H1 (cell line): ENCODE data around the gene SFT2D1. TPM values are rescaled to one million over a fixed set of nuclear protein-coding genes. Genes with fewer than 3 reads are reported as not detected.

Source experiments
- CTCF ChIA-PET: fragments of 300-600 bp; sonication (Branson Sonifier 250); formaldehyde crosslinking; loops from one replicate; lab custom pipeline; 2021; ENCODE audit not compliant: partially characterized antibody; lab: Charles Lee
- POLR2A ChIA-PET: fragments of 300-600 bp; sonication (Branson Sonifier 250); formaldehyde crosslinking; loops from one replicate; lab custom pipeline; 2021; ENCODE audit warnings: inconsistent platforms; ENCODE audit not compliant: partially characterized antibody; lab: Charles Lee
- DNase-seq, 2 experiments: peaks; one replicate each; pipeline versions ENCODE4 v3.0.0 to v3.0.0-alpha.2; 2010 to 2022; ENCODE audit warnings: low spot score in 2 of 2, low read depth in 1 of 2, mixed read lengths in 1 of 2
- FAIRE-seq: peaks from 2 replicates; lab custom pipeline; 2011; peaks lifted over from hg19 to GRCh38; lab: Jason Lieb, UNC
- H2AFZ ChIP-seq: 2 replicates; pipeline ENCODE4 v1.8.1; 2012; ENCODE audit warnings: low read length, inconsistent platforms
- H2AK5ac ChIP-seq: 2 replicates; pipeline ENCODE4 v1.6.1; 2013; ENCODE audit warnings: low read depth, low read length
- H2BK120ac ChIP-seq: replicated peaks from 2 replicates; pipeline ENCODE3; 2013; ENCODE audit warnings: low read depth, low read length, inconsistent platforms
- H2BK12ac ChIP-seq: 2 replicates; pipeline ENCODE4 v1.6.1; 2013; ENCODE audit warnings: low read depth, low read length
- H2BK15ac ChIP-seq: 2 replicates; pipeline ENCODE4 v1.6.1; 2013; ENCODE audit warnings: low read length
- H2BK20ac ChIP-seq: 2 replicates; pipeline ENCODE4 v1.6.1; 2013; ENCODE audit warnings: low read length
- H2BK5ac ChIP-seq: 2 replicates; pipeline ENCODE4 v1.6.1; 2013; ENCODE audit warnings: low read depth, low read length
- H3K14ac ChIP-seq: 2 replicates; pipeline ENCODE4 v1.6.1; 2013; ENCODE audit warnings: inconsistent platforms; ENCODE audit not compliant: insufficient read length
- H3K18ac ChIP-seq: 2 replicates; pipeline ENCODE4 v1.6.1; 2013; ENCODE audit warnings: low read length; ENCODE audit errors: extremely low read depth
- H3K23ac ChIP-seq: 2 replicates; pipeline ENCODE4 v1.6.1; 2013; ENCODE audit warnings: inconsistent platforms; ENCODE audit not compliant: insufficient read length
- H3K23me2 ChIP-seq: 2 replicates; pipeline ENCODE4 v1.6.1; 2013; ENCODE audit warnings: low read depth, low read length
- H3K27ac ChIP-seq: 2 replicates; pipeline ENCODE4 v1.6.1; 2011; ENCODE audit warnings: low read depth, low read length, inconsistent platforms
- H3K27me3 ChIP-seq, 4 experiments: replicated peaks in 1 of 4; 1 replicate in 1 of 4; 2 replicates in 3 of 4; pipeline versions ENCODE4 v1.6.1 to v1.8.1; 2011 to 2013; ENCODE audit warnings: low read length in 3 of 4, mild to moderate bottlenecking in 3 of 4, inconsistent platforms in 2 of 4, mixed read lengths in 2 of 4, moderate library complexity in 1 of 4; ENCODE audit not compliant: control insufficient read depth in 3 of 4, insufficient read depth in 3 of 4; ENCODE audit errors: extremely low read depth in 1 of 4
- H3K36me3 ChIP-seq, 4 experiments: 2 replicates each; pipeline versions ENCODE4 v1.6.1 to v1.8.1; 2011 to 2013; ENCODE audit warnings: mild to moderate bottlenecking in 4 of 4, low read length in 3 of 4, moderate library complexity in 2 of 4, control low read depth in 1 of 4, inconsistent platforms in 1 of 4; ENCODE audit not compliant: insufficient read depth in 4 of 4, control insufficient read depth in 2 of 4
- H3K4ac ChIP-seq: replicated peaks from 2 replicates; pipeline ENCODE3; 2013; ENCODE audit warnings: low read length, low read depth, mixed read lengths, inconsistent platforms; ENCODE audit not compliant: insufficient read length
- H3K4me1 ChIP-seq, 4 experiments: replicated peaks in 1 of 4; 1 replicate in 1 of 4; 2 replicates in 3 of 4; pipeline versions ENCODE4 v1.6.1 to v1.8.1; 2011 to 2013; ENCODE audit warnings: low read length in 3 of 4, inconsistent platforms in 2 of 4, mixed read lengths in 1 of 4; ENCODE audit not compliant: insufficient read depth in 4 of 4, control insufficient read depth in 3 of 4
- H3K4me2 ChIP-seq, 2 experiments: 2 replicates each; pipeline versions ENCODE4 v1.6.1 to v1.8.1; 2011 to 2013; ENCODE audit warnings: low read depth in 2 of 2, low read length in 2 of 2, control low read depth in 1 of 2, inconsistent platforms in 1 of 2, mild to moderate bottlenecking in 1 of 2; ENCODE audit not compliant: insufficient read depth in 1 of 2
- H3K4me3 ChIP-seq, 4 experiments: fragments of 200-600, 300-600 bp in 1 of 4; sonication (generic), shearing (Covaris generic), sonication (Bioruptor Twin) in 1 of 4; 2 replicates each; pipeline versions ENCODE4 v1.5.1 to v1.8.1; 2011 to 2016; ENCODE audit warnings: low read length in 4 of 4, low read depth in 3 of 4, control low read depth in 2 of 4, inconsistent platforms in 2 of 4, mild to moderate bottlenecking in 2 of 4, mixed read lengths in 1 of 4, moderate library complexity in 1 of 4; ENCODE audit not compliant: insufficient read depth in 2 of 4; ENCODE audit errors: extremely low read depth in 1 of 4
- H3K56ac ChIP-seq: replicated peaks from 2 replicates; pipeline ENCODE3; 2013; ENCODE audit warnings: low read depth, mild to moderate bottlenecking, mixed read lengths, low read length, inconsistent platforms; ENCODE audit not compliant: insufficient read length
- H3K79me1 ChIP-seq: 2 replicates; pipeline ENCODE4 v1.6.1; 2013; ENCODE audit warnings: low read depth, low read length, control low read depth
- H3K79me2 ChIP-seq, 2 experiments: 2 replicates each; pipeline versions ENCODE4 v1.6.1 to v1.8.1; 2012 to 2013; ENCODE audit warnings: low read length in 2 of 2, mild to moderate bottlenecking in 2 of 2, inconsistent platforms in 1 of 2; ENCODE audit not compliant: insufficient read depth in 2 of 2, control insufficient read depth in 1 of 2
- H3K9ac ChIP-seq, 4 experiments: replicated peaks in 1 of 4; 1 replicate in 1 of 4; 2 replicates in 3 of 4; pipeline versions ENCODE4 v1.6.1 to v1.8.1; 2011 to 2013; ENCODE audit warnings: low read depth in 3 of 4, low read length in 3 of 4, control low read depth in 2 of 4, mild to moderate bottlenecking in 2 of 4, moderate library complexity in 2 of 4, inconsistent platforms in 1 of 4; ENCODE audit errors: extremely low read depth in 1 of 4
- H3K9me3 ChIP-seq, 2 experiments: 2 replicates each; pipeline versions ENCODE4 v1.6.1 to v1.8.1; 2012 to 2013; ENCODE audit warnings: mild to moderate bottlenecking in 2 of 2, moderate library complexity in 2 of 2, control low read depth in 1 of 2, inconsistent platforms in 1 of 2, low read depth in 1 of 2, low read length in 1 of 2, mixed read lengths in 1 of 2; ENCODE audit not compliant: insufficient read depth in 2 of 2
- H4K20me1 ChIP-seq, 2 experiments: replicated peaks in 1 of 2; 2 replicates each; pipeline versions ENCODE3 to v1.8.1; 2011 to 2013; ENCODE audit warnings: inconsistent platforms in 2 of 2, low read length in 2 of 2, mild to moderate bottlenecking in 1 of 2; ENCODE audit not compliant: insufficient read depth in 2 of 2, control insufficient read depth in 1 of 2
- H4K5ac ChIP-seq: 2 replicates; pipeline ENCODE4 v1.6.1; 2013; ENCODE audit warnings: low read length, low read depth, mixed read lengths, inconsistent platforms; ENCODE audit not compliant: insufficient read length
- H4K8ac ChIP-seq: 2 replicates; pipeline ENCODE4 v1.8.0; 2013; ENCODE audit warnings: mild to moderate bottlenecking, moderate library complexity, low read length, inconsistent platforms; ENCODE audit not compliant: insufficient read depth; ENCODE audit errors: extremely low read depth
- H4K91ac ChIP-seq: replicated peaks from 2 replicates; pipeline ENCODE3; 2013; ENCODE audit warnings: low read length, mixed read lengths, inconsistent platforms; ENCODE audit not compliant: insufficient read length
- CHD2 ChIP-seq: IDR thresholded peaks from 2 replicates; pipeline ENCODE4 v1.6.1; 2012; ENCODE audit warnings: low read length, improper control_type of control experiment
- EP300 ChIP-seq, 2 experiments: IDR thresholded peaks; 1 replicate in 1 of 2; 2 replicates in 1 of 2; pipeline ENCODE4 v1.6.1; 2011 to 2012; ENCODE audit warnings: low read depth in 2 of 2, low read length in 2 of 2, mild to moderate bottlenecking in 2 of 2, borderline replicate concordance in 1 of 2, inconsistent platforms in 1 of 2, moderate library complexity in 1 of 2
- GTF2F1 ChIP-seq: IDR thresholded peaks from 2 replicates; pipeline ENCODE4 v1.6.1; 2012; ENCODE audit warnings: low read depth, low read length, improper control_type of control experiment, borderline replicate concordance
- JUN ChIP-seq: IDR thresholded peaks from 2 replicates; pipeline ENCODE4 v1.6.1; 2011; ENCODE audit warnings: low read depth, mild to moderate bottlenecking, improper control_type of control experiment, low read length
- JUND ChIP-seq: IDR thresholded peaks from 2 replicates; pipeline ENCODE4 v1.6.1; 2011; ENCODE audit warnings: mild to moderate bottlenecking, improper control_type of control experiment, low read length
- MAFK ChIP-seq: IDR thresholded peaks from 2 replicates; pipeline ENCODE4 v1.6.1; 2012; ENCODE audit warnings: low read depth, mild to moderate bottlenecking, improper control_type of control experiment, low read length
- POU5F1 ChIP-seq: IDR thresholded peaks from 2 replicates; pipeline ENCODE4 v1.6.1; 2011; ENCODE audit warnings: low read depth, mild to moderate bottlenecking, low read length, moderate library complexity
- RAD21 ChIP-seq, 2 experiments: IDR thresholded peaks in 1 of 2; conservative IDR thresholded peaks in 1 of 2; 2 replicates each; pipeline ENCODE4 v1.6.1; 2011; ENCODE audit warnings: low read depth in 2 of 2, low read length in 2 of 2, improper control_type of control experiment in 1 of 2, inconsistent platforms in 1 of 2, mild to moderate bottlenecking in 1 of 2, moderate library complexity in 1 of 2
- SUZ12 ChIP-seq: fragments of 200-600 bp; sonication (generic); IDR thresholded peaks from 2 replicates; pipeline ENCODE4 v1.6.1; 2012; ENCODE audit warnings: mild to moderate bottlenecking, inconsistent platforms, low read length, moderate library complexity, mixed read lengths
- TBP ChIP-seq: IDR thresholded peaks from 2 replicates; pipeline ENCODE4 v1.6.1; 2011; ENCODE audit warnings: low read depth, low read length, improper control_type of control experiment
- TCF12 ChIP-seq: IDR thresholded peaks from 2 replicates; pipeline ENCODE4 v1.6.1; 2011; ENCODE audit warnings: low read depth, mild to moderate bottlenecking, low read length
- YY1 ChIP-seq: IDR thresholded peaks from 2 replicates; pipeline ENCODE4 v1.6.1; 2011; ENCODE audit warnings: low read depth, mild to moderate bottlenecking, low read length
- WGBS, 2 experiments: shearing (Covaris generic) in 1 of 2; methylation state at CpG; one replicate each; pipeline versions ENCODE4 v1.1.6 to v1.1.7; 2013 to 2015; ENCODE audit warnings: low lambda C conversion rate in 2 of 2, mixed read lengths in 2 of 2, inconsistent platforms in 1 of 2, low coverage in 1 of 2, missing lambda C conversion rate in 1 of 2; ENCODE audit not compliant: insufficient replicate concordance in 2 of 2, insufficient coverage in 1 of 2, insufficient read length in 1 of 2; ENCODE audit errors: extremely low coverage in 1 of 2, missing lambda C conversion rate in 1 of 2; 5-methylcytosine and 5-hydroxymethylcytosine counted together
- polyA plus RNA-seq, 7 experiments: library from polyadenylated mRNA; depleted of rRNA in 3 of 7; stranded (reverse) in 5 of 7; unstranded in 2 of 7; fragments of >200 nt in 5 of 7; fragments of 200-250 nt in 2 of 7; gene quantifications; 1 replicate in 5 of 7; 2 replicates in 1 of 7; 4 replicates in 1 of 7; pipeline versions ENCODE4 v1.2.1 to v1.2.3, GENCODE V29; 2011 to 2013; ENCODE audit warnings: missing spikeins in 2 of 7, mixed read lengths in 2 of 7
- total RNA-seq: library from RNA; stranded (reverse); fragmentation: NEBNext Ultra II Directional; extraction: Animal tissue kit (Norgen Biotek cat#: 25700); gene quantifications from 2 replicates; pipeline ENCODE4 v1.2.1, GENCODE V29; 2021
- TF ChIP-seq, protein P1 (sequence below): IDR thresholded peaks from 2 replicates; pipeline ENCODE4 v1.6.1; 2011; ENCODE audit warnings: low read depth, mild to moderate bottlenecking, low read length; ENCODE audit not compliant: insufficient read depth

The SFT2D1 gene
- total and polyA plus RNA-seq, 2 of the 8 experiments (the other 6 are each of a cell fraction or from before 2014, with no cell fraction given): 52.3 to 76.1 TPM

DNA sequence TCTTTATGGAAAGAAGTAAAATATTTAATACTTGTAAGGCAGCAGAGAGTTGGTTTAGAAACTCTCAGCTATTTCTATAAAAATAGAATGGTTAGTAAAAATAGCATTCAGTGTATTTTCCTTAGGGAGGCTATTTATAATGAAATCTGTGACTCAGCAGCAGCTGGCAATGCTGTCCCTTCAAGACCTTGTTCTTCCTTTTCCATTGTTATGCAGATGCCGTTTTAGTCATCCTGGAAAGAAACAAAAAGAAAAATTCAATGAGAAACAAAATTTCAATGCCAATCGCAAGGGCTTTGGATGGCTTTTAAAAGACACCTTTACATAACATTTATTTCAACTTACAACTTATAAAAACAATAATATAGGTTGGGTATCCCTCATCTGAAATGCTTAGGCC is 22.9 kb upstream of the SFT2D1 start:
- Histone ChIP-seq H4K91ac (no peak overlapping the region), H3K9ac (no peak overlapping the region), H3K27me3 (no peaks in the 10 kb centered on the region), H3K4me3 (peak overlapping the region in 1 of 4 experiments; percentile 45; a peak in 2 of 8 replicates), H3K4me2 (peak overlapping the region; percentile 58 to 62), H2AK5ac (no peak overlapping the region), H2AFZ (no peak overlapping the region), H2BK15ac (no peak overlapping the region), H3K23me2 (no peaks in the 10 kb centered on the region), H2BK5ac (no peak overlapping the region), H3K23ac (no peak overlapping the region), H4K5ac (no peak overlapping the region), H3K56ac (no peak overlapping the region), H3K9me3 (no peaks in the 10 kb centered on the region; a peak in 1 of 4 replicates), H3K27ac (peak overlapping the region; percentile 60; the same call in 1 of the 2 replicates), H2BK12ac (no peak overlapping the region), H3K4ac (no peak overlapping the region), H2BK120ac (no peak overlapping the region), H4K20me1 (no peaks in the 10 kb centered on the region), H2BK20ac (no peak overlapping the region), H4K8ac (no peak overlapping the region), H3K79me1 (no peaks in the 10 kb centered on the region), H3K79me2 (no peaks in the 10 kb centered on the region), H3K36me3 (no peaks in the 10 kb centered on the region), H3K18ac (no peak overlapping the region; the same call in 1 of the 2 replicates), H3K14ac (no peak overlapping the region), H3K4me1 (peaks cover 2 to 18% (median 13%) of the 10 kb centered on the region in 4 experiments; a peak in 6 of 7 replicates)
- ChIA-PET POLR2A (interaction anchor here (1.0 to 2.3 kb wide), 5 partner anchors 8 to 23 kb away, joined by 3 to 7 read pairs (median 3); no protein-coding TSS in a partner anchor), CTCF (interaction anchor here (1.2 to 3.0 kb wide), 5 partner anchors 9 to 38 kb away, joined by 3 to 19 read pairs (median 3); no protein-coding TSS in a partner anchor)
- peak; percentile 71 for FAIRE-seq
- WGBS, 2 experiments: 0% methylated on average over 2 of the region's 2 CpGs; no CpG with 5 or more reads in 1 of the 2 experiments
- no peak for DNase-seq
- no peak for TF ChIP-seq RAD21 (IDR thresholded peaks at IDR 0.05 in 1 of 2, conservative IDR thresholded peaks at IDR 0.05 in 1 of 2; ENCODE audit: low read depth in 2 of 2, low read length in 2 of 2)
- no peak for TF ChIP-seq YY1
- peak; percentile 99 for TF ChIP-seq POU5F1
- peak in 1 of 2 experiments; percentile 58; a peak in 1 of 3 replicates for TF ChIP-seq EP300 (IDR thresholded peaks at IDR 0.05; ENCODE audit: borderline replicate concordance in 1 of 2, low read depth in 2 of 2, low read length in 2 of 2)
- TF ChIP-seq TCF12: peak; percentile 86; the same call in 1 of the 2 replicates
- no peak for TF ChIP-seq GTF2F1
- no peak for TF ChIP-seq SUZ12
- TF ChIP-seq JUND: peak; percentile 91
- TF ChIP-seq, protein P1, sequence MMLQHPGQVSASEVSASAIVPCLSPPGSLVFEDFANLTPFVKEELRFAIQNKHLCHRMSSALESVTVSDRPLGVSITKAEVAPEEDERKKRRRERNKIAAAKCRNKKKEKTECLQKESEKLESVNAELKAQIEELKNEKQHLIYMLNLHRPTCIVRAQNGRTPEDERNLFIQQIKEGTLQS: no peak
- no peak for TF ChIP-seq CHD2
- TF ChIP-seq MAFK: peak; percentile 83
- no peak for TF ChIP-seq TBP
- peak; percentile 72; the same call in 1 of the 2 replicates for TF ChIP-seq JUN
